Measurements from ENCODE around the gene MOB3C.

MOB3C gene

DNA sequence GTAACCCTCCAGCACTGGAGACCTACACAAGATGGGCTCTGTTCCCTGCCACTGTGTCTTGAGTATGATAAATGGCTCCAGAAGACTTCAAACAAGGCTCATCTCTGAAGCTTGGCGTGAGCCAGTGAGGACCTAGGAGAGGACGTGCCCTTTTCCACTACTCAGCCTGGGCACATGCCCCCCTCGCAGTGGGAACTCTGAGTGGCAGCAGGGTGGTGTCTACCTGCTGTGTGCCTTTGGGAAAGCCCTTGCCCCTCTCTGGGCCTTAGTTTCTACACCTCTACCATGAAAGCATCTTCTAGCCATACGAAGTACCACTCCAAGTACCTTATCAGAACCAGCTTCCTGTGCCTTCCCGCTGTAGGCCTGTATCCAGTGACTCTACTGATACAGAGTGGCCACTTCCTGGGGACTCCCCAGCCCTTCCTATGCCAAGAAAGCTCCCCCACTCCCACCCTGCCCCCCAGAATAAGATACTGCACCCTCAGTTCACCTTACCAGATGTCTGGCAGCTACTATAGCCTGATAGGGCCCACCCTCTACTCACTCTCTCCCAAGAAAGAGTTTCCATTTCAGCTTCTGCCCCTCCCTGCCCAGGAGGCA lies 3.1 kb upstream of the MOB3C start:
- H3K4me3 ChIP-seq (ENCODE audit: low read depth, low read length), result no peak overlapping the region
- TF ChIP-seq, protein P1, sequence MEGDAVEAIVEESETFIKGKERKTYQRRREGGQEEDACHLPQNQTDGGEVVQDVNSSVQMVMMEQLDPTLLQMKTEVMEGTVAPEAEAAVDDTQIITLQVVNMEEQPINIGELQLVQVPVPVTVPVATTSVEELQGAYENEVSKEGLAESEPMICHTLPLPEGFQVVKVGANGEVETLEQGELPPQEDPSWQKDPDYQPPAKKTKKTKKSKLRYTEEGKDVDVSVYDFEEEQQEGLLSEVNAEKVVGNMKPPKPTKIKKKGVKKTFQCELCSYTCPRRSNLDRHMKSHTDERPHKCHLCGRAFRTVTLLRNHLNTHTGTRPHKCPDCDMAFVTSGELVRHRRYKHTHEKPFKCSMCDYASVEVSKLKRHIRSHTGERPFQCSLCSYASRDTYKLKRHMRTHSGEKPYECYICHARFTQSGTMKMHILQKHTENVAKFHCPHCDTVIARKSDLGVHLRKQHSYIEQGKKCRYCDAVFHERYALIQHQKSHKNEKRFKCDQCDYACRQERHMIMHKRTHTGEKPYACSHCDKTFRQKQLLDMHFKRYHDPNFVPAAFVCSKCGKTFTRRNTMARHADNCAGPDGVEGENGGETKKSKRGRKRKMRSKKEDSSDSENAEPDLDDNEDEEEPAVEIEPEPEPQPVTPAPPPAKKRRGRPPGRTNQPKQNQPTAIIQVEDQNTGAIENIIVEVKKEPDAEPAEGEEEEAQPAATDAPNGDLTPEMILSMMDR (IDR thresholded peaks at IDR 0.05; ENCODE audit: insufficient read depth, low read depth, low read length, missing control alignments), result no peak
- DNase-seq (ENCODE audit: low read depth), result no peak

DNA sequence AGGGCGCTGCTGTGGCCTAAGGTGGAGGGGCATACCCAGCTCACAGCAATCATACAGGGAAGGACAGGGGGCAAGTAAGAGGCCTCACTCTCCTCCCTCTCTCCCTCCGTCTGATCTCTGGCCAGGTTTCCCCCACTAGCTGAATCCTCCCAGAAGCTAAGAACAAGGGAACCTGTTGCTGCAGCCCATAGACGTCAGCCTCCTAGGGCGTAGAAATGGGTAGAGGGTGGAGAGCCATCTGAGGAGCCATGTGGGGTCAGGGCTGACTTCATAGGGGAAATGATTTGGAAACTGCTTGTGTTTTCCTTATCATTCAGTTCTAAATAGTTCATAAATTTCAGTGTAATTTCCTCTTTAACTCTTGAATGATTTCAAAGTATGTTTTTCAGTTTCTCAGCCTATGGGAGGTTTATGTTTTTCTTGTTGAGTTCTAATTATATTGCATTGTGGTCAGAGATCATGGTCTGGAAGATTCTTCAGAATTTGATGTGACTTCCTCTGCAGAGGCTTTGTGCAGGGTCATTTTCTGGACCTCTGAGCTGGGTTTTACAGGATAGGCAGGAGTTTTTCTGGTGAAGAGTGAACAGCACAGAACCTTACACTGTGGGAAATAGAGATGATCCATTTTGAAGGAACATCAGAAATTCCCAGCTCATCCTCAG lies 2.3 kb upstream of the MOB3C start:
- no peak for DNase-seq (ENCODE audit: low read depth)
- no peak overlapping the region for H3K4me3 ChIP-seq (ENCODE audit: low read depth, low read length)
- TF ChIP-seq, protein P1 (IDR thresholded peaks at IDR 0.05; ENCODE audit: insufficient read depth, low read depth, low read length, missing control alignments), result no peak

DNA sequence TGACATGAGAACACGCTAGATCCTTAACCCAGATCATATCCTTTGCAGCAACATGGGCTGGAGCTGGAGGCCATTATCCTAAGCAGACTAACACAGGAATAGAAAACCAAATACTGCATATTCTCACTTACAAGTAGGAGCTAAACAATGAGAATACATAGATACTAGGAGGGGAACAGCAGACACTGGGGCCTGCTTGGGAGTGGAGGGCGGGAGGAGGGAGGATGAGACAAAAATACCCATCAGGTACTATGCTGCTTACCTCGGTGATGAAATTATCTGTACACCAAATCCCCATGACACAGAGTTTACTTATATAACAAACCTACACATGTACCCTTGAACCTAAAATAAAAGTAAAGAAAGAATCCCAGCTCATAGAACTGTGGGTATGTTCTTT lies 1.2 kb upstream of the MOB3C start:
- DNase-seq (ENCODE audit: low read depth), result no peak
- no peak overlapping the region for H3K4me3 ChIP-seq (ENCODE audit: low read depth, low read length)
- TF ChIP-seq, protein P1 (IDR thresholded peaks at IDR 0.05; ENCODE audit: insufficient read depth, low read depth, low read length, missing control alignments), result no peak

DNA sequence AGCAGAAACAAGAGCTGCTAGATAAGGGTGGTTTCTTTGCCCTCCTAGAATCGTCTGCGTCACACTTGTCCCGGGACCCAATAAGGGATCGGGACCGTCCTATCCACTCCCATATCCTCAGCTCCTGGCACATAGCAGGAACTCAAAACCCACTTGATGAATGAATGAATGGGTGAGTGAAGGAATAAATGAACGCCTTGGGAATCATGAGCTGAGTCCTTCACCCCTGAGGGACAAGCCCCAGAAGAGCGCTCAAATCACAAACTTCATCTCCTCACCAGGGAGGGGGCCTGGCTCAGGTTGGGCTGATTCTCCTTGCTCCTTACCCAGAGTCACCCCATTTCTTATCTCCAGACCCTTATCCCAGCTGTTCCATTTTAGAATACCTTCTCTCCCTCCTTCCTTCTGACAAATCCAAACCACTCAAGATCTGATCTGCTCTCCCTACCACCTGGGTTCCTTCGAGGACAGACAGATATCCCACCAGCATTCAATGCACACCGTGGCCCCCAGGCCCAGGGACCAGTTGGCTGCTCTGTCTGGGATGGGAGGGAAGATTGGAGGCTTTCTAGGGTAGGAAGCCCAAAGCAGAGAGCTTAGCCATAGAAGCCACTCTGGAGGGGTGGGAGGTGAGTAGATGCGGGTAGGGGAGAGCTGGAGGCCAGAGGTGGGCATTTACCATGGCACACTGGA lies 643 bp upstream of the MOB3C start:
- H3K4me3 ChIP-seq (ENCODE audit: low read depth, low read length), result peak overlapping the region; percentile 90
- DNase-seq (ENCODE audit: low read depth), result no peak
- TF ChIP-seq, protein P1 (IDR thresholded peaks at IDR 0.05; ENCODE audit: insufficient read depth, low read depth, low read length, missing control alignments), result no peak

DNA sequence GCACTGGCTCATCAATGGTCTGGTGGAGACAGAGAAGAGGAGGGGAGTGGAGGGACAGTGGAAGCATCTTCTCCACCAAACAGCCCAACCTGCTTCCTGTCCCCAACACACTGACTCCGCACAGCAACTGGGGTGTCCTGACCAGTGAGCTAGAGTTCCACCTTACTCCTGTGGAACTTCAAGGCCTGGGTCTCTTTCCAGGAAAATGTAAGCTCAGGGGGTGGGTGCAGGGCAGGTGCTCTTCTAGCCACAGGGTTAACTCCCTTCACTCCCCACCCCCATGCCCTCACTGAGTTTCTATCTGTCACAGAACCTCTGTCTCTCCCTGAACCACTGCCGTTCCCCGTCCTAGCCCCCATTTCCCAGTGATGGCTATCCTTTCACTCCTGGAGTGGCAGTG lies 876 bp downstream of the MOB3C start:
- DNase-seq (ENCODE audit: low read depth), result peak; percentile 58
- H3K4me3 ChIP-seq (ENCODE audit: low read depth, low read length), result peak overlapping the region; percentile 90
- TF ChIP-seq, protein P1 (IDR thresholded peaks at IDR 0.05; ENCODE audit: insufficient read depth, low read depth, low read length, missing control alignments), result no peak

DNA sequence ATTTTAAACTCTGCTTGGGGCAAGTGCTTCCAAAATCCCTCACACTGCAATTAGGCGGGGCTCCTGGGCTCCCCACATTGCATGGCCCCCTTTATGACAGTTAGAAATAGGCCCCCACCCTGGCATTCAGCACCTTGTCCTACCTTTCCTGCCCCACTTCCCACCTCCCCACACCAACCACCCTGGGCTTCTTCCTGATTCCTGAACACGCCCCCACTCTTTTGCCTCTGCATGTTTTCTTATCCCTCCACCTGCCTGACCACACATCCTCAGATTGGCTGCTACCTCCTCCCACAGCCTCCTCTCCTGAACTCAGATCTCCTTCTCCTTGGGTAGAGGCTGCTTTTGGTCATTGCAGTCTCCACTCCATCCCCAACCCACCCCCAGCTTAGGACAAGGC lies 1.5 kb downstream of the MOB3C start:
- TF ChIP-seq, protein P1 (IDR thresholded peaks at IDR 0.05; ENCODE audit: insufficient read depth, low read depth, low read length, missing control alignments), result no peak
- peak overlapping the region; percentile 90 for H3K4me3 ChIP-seq (ENCODE audit: low read depth, low read length)

More for the DNA sequence above, 1.5 kb downstream of the MOB3C start:
- DNase-seq (ENCODE audit: low read depth), result no peak
